Hepatocyte (in vitro differentiated cells): ENCODE data around the gene COL13A1. TPM values are rescaled to one million over a fixed set of nuclear protein-coding genes. Genes with fewer than 3 reads are reported as not detected.

Source experiments
- DNase-seq: peaks from one replicate; pipeline ENCODE4 v3.0.0-alpha.2; 2016; ENCODE audit warnings: low spot score
- H2AFZ ChIP-seq: fragments of 200-600 bp; sonication (generic); 2 replicates; pipeline ENCODE4 v1.6.0; 2016; ENCODE audit warnings: antibody characterized with exemption, mild to moderate bottlenecking
- H3K27ac ChIP-seq: fragments of 200-600 bp; sonication (generic); 2 replicates; pipeline ENCODE4 v1.5.1; 2016; ENCODE audit warnings: mild to moderate bottlenecking
- H3K27me3 ChIP-seq: fragments of 200-600 bp; sonication (generic); 2 replicates; pipeline ENCODE4 v1.6.1; 2016
- H3K36me3 ChIP-seq: fragments of 200-600 bp; sonication (generic); replicated peaks from 2 replicates; pipeline ENCODE4 v1.5.1; 2016; ENCODE audit warnings: low read depth; ENCODE audit not compliant: insufficient read depth
- H3K4me1 ChIP-seq: fragments of 200-600 bp; sonication (generic); 2 replicates; pipeline ENCODE4 v1.5.1; 2016; ENCODE audit warnings: mild to moderate bottlenecking, moderate library complexity; ENCODE audit not compliant: insufficient read depth
- H3K4me2 ChIP-seq: fragments of 200-600 bp; sonication (generic); 2 replicates; pipeline ENCODE4 v1.6.0; 2016
- H3K4me3 ChIP-seq: fragments of 200-600 bp; sonication (generic); 2 replicates; pipeline ENCODE4 v1.5.1; 2016; ENCODE audit warnings: mild to moderate bottlenecking
- H3K79me2 ChIP-seq: fragments of 200-600 bp; sonication (generic); 2 replicates; pipeline ENCODE4 v1.6.0; 2017; ENCODE audit warnings: mild to moderate bottlenecking
- H3K9me2 ChIP-seq: fragments of 200-600 bp; sonication (generic); replicated peaks from 2 replicates; pipeline ENCODE4 v1.6.0; 2017; ENCODE audit warnings: mild to moderate bottlenecking; ENCODE audit not compliant: insufficient read depth
- H3K9me3 ChIP-seq: fragments of 200-600 bp; sonication (generic); 2 replicates; pipeline ENCODE4 v1.5.1; 2016; ENCODE audit warnings: low read depth, mild to moderate bottlenecking
- H4K20me1 ChIP-seq: fragments of 200-600 bp; sonication (generic); 2 replicates; pipeline ENCODE4 v1.6.0; 2016; ENCODE audit warnings: mild to moderate bottlenecking; ENCODE audit not compliant: insufficient read depth, poor library complexity, severe bottlenecking
- EZH2 ChIP-seq: fragments of 200-600 bp; sonication (generic); IDR thresholded peaks from 2 replicates; pipeline ENCODE4 v1.6.1; 2016; ENCODE audit warnings: antibody characterized with exemption, mild to moderate bottlenecking, borderline replicate concordance
- EZH2phosphoT487 ChIP-seq: fragments of 200-600 bp; sonication (generic); IDR thresholded peaks from one replicate; pipeline ENCODE4 v1.6.1; 2018; ENCODE audit warnings: antibody characterized with exemption, mild to moderate bottlenecking, low read depth, moderate library complexity; ENCODE audit not compliant: unreplicated experiment, severe bottlenecking
- WGBS: methylation state at CpG from one replicate; pipeline ENCODE4 v1.1.6; 2016; ENCODE audit warnings: low lambda C conversion rate; ENCODE audit errors: missing lambda C conversion rate; 5-methylcytosine and 5-hydroxymethylcytosine counted together
- polyA plus RNA-seq: library from polyadenylated mRNA; unstranded; fragments of >200 nt; fragmentation: Nextera tagmentation; extraction: Ambion mirVana; gene quantifications from 2 replicates; pipeline ENCODE4 v1.2.1, GENCODE V29; 2016
- total RNA-seq: library from RNA; depleted of rRNA; stranded (reverse); fragments of >200 nt; gene quantifications from 2 replicates; pipeline ENCODE4 v1.2.3, GENCODE V29; 2014
- TF ChIP-seq, protein P1 (sequence below): fragments of 200-600 bp; sonication (generic); IDR thresholded peaks from 2 replicates; pipeline ENCODE4 v1.5.1; 2016; ENCODE audit warnings: antibody characterized with exemption, mild to moderate bottlenecking; ENCODE audit not compliant: poor library complexity

The COL13A1 gene
- total and polyA plus RNA-seq, 2 experiments from 2014 or later, result 4.5 to 8.5 TPM

GRCh38 chr10:69872323-69872722, 70.6 kb downstream of the COL13A1 start:
- TF ChIP-seq EZH2phosphoT487 (no peak), EZH2 (no peak)
- TF ChIP-seq, protein P1, sequence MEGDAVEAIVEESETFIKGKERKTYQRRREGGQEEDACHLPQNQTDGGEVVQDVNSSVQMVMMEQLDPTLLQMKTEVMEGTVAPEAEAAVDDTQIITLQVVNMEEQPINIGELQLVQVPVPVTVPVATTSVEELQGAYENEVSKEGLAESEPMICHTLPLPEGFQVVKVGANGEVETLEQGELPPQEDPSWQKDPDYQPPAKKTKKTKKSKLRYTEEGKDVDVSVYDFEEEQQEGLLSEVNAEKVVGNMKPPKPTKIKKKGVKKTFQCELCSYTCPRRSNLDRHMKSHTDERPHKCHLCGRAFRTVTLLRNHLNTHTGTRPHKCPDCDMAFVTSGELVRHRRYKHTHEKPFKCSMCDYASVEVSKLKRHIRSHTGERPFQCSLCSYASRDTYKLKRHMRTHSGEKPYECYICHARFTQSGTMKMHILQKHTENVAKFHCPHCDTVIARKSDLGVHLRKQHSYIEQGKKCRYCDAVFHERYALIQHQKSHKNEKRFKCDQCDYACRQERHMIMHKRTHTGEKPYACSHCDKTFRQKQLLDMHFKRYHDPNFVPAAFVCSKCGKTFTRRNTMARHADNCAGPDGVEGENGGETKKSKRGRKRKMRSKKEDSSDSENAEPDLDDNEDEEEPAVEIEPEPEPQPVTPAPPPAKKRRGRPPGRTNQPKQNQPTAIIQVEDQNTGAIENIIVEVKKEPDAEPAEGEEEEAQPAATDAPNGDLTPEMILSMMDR, result no peak

DNA sequence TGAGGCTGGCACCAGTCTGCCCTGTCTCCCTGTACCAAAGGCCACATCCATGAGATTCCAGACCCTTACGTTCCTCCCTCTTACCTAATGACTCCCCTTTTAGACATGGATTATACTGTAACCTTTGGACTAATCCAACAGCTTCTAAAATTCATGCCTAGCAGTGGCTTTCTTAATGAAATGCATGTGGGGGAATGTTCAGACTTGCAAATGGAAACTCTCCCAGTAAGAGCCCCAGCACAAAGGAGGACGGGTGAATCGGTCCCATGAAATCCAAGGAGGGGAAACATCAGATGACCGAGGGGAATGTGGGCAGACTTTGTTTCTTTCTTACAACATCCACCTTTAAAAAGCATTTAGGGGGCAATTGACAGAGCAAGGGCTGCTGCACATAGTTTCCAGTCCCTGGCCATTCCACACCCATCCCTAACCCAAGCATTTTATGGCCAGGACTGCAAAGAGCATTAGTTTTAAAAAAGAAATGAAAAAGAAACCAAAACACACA, 71.5 kb downstream of the COL13A1 start:
- H3K4me2 ChIP-seq, result no peak overlapping the region
- no peak for DNase-seq
- TF ChIP-seq EZH2phosphoT487, result no peak
- TF ChIP-seq, protein P1, result no peak
- TF ChIP-seq EZH2, result no peak
- no peak overlapping the region for H3K27ac ChIP-seq
- no peak overlapping the region for H2AFZ ChIP-seq
- WGBS, result 65% methylated on average over 4 of the region's 4 CpGs
- H3K79me2 ChIP-seq, result no peaks in the 10 kb centered on the region
- H3K9me3 ChIP-seq, result no peaks in the 10 kb centered on the region
- H3K9me2 ChIP-seq, result no peaks in the 10 kb centered on the region
- no peaks in the 10 kb centered on the region for H3K36me3 ChIP-seq
- H3K4me1 ChIP-seq, result peaks cover 13% of the 10 kb centered on the region
- no peaks in the 10 kb centered on the region for H3K27me3 ChIP-seq
- H4K20me1 ChIP-seq, result no peaks in the 10 kb centered on the region
- H3K4me3 ChIP-seq, result no peak overlapping the region

More at GRCh38 chr10:69872323-69872722, 70.6 kb downstream of the COL13A1 start:
- Histone ChIP-seq H3K9me2 (no peaks in the 10 kb centered on the region), H3K4me1 (peaks cover 10% of the 10 kb centered on the region), H3K4me3 (no peak overlapping the region), H3K27me3 (no peaks in the 10 kb centered on the region), H3K79me2 (no peaks in the 10 kb centered on the region), H3K36me3 (no peaks in the 10 kb centered on the region), H4K20me1 (no peaks in the 10 kb centered on the region), H3K9me3 (no peaks in the 10 kb centered on the region), H3K27ac (no peak overlapping the region), H3K4me2 (no peak overlapping the region), H2AFZ (no peak overlapping the region)
- WGBS, result 76% methylated on average over 2 of the region's 2 CpGs
- DNase-seq, result no peak

DNA sequence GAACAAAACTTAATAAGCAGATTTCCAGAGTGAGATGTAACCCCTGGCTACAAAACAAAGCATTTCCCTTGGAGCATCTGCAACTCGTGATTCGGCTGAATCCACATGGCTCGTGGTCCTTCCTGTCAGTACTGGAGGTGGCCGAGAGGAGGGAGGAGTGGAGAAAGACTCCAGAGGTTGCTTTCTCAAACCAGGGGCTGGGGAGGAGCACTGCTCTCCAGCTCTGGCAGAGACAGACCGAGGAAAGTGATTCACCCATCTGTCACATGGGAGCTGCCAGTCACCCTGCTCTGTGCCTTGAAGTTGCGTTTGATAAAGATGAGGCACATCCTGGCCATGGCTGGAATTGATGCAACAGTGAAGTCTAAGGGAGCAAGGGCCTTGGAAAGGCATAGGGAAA, 72.7 kb downstream of the COL13A1 start:
- Histone ChIP-seq H3K79me2 (no peaks in the 10 kb centered on the region), H3K27ac (no peak overlapping the region), H3K4me1 (peaks cover 7% of the 10 kb centered on the region), H4K20me1 (no peaks in the 10 kb centered on the region), H3K4me3 (no peak overlapping the region), H3K27me3 (no peaks in the 10 kb centered on the region), H3K4me2 (no peak overlapping the region), H2AFZ (no peak overlapping the region), H3K9me3 (no peaks in the 10 kb centered on the region), H3K9me2 (no peaks in the 10 kb centered on the region), H3K36me3 (no peaks in the 10 kb centered on the region)
- DNase-seq, result no peak
- no peak for TF ChIP-seq EZH2
- TF ChIP-seq, protein P1, result no peak
- no peak for TF ChIP-seq EZH2phosphoT487
- 72% methylated on average over 6 of the region's 6 CpGs for WGBS

- Histone ChIP-seq H3K36me3 (no peaks in the 10 kb centered on the region), H3K4me3 (no peak overlapping the region), H3K27ac (no peak overlapping the region), H3K9me2 (no peaks in the 10 kb centered on the region), H3K79me2 (no peaks in the 10 kb centered on the region), H4K20me1 (no peaks in the 10 kb centered on the region), H3K4me1 (peaks cover 8% of the 10 kb centered on the region), H3K4me2 (no peak overlapping the region), H3K9me3 (no peaks in the 10 kb centered on the region), H2AFZ (no peak overlapping the region), H3K27me3 (no peaks in the 10 kb centered on the region)
- WGBS, result 83% methylated on average over 4 of the region's 4 CpGs
- DNase-seq, result no peak
- TF ChIP-seq EZH2 (no peak), EZH2phosphoT487 (no peak)
- TF ChIP-seq, protein P1, result no peak
These were observed 74.2 kb downstream of the COL13A1 start for GRCh38 chr10:69875856-69876255.
